Tongue (tissue), 2 donors: ENCODE measurements around the gene NT5M. TPM values are rescaled to one million over a fixed set of nuclear protein-coding genes. Genes with fewer than 3 reads are reported as not detected.

Experiments used
- DNase-seq: peaks from one replicate; pipeline ENCODE4 v3.0.0-alpha.2; 2015
- total RNA-seq: library from RNA; depleted of rRNA; stranded (reverse); fragments of >200 nt; gene quantifications from one replicate; pipeline ENCODE4 v1.2.3, GENCODE V29; 2014

The NT5M gene
- total RNA-seq, 1 donor from 2014 or later, result 3.5 TPM

DNA sequence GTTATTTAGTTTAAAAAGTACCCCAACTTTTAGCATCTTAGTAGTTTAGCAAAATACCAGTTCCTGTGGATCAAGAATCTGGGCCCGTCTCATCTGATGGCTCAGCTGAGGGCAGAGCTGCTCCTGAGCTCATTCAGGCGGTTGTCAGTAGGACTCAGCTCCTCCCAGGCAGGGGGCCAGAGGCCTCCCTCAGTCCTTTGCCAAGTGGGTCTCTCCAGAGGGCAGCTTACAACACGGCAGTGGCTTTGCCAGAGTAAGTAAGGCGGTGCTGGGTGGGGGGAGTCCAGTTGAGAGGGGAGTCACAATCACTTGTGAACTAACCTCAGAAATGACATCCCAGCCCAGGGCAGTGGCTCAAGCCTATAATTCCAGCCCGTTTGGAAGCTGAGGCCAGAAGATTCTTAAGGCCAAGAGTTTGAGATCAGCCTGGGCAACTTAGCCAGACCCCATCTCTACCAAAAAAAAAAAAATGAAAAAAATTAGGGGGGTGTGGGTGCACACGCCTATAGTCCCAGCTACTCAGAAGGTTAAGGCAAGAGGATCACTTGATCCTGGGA lies 92.2 kb downstream of the NT5M start:
- no peak for DNase-seq

DNA sequence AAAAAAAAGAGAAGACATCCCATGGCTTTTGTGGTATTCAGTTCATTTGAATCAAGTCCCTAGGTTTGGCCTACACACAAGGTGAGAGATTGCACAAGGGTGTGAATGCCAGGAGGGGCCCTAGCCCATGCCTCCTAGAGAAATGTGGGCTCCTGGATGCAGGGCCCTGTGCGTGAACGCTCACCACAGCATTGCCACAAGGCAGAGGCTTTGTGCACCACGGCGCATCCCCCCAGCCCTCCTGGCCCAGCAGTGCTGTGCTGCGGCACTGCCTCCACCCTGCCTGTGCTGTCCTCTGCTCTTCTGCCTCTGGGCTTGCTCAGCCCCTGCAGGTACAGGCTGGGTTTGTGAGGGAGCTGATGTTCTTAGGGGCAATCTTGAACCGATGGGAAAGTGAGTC lies 92.7 kb downstream of the NT5M start:
- DNase-seq, result no peak

Other genes starting within 250 kb of the NT5M start
- 11.8 TPM for gene PLD6, start 97.0 kb upstream of the NT5M start, total RNA-seq
- gene FLCN, start 66.2 kb upstream of the NT5M start, total RNA-seq, result 58.9 TPM
- 86.8 TPM for gene COPS3, start 22.1 kb upstream of the NT5M start, total RNA-seq
- 23.0 TPM for gene MED9, start 173.6 kb downstream of the NT5M start, total RNA-seq
- 14.5 TPM for gene RASD1, start 193.0 kb downstream of the NT5M start, total RNA-seq